DND-41 (cell line): ENCODE measurements around the gene REPS1.
"Not testable (repeated sequence)": the region's sequence is repeated elsewhere in the genome, so short reads cannot be mapped to it uniquely, and the experiment has no call there.

ENCODE experiments used
- ATAC-seq: fragments of 200-7000 bp; cut with Tn5 transposase; 3 replicates; pipeline ENCODE4 v1.9.1; 2021; ENCODE audit warnings: low read depth; ENCODE audit not compliant: insufficient read depth
- DNase-seq: peaks from one replicate; pipeline ENCODE4 v3.0.0-alpha.2; 2020
- H2AFZ ChIP-seq: 2 replicates; pipeline ENCODE4 v1.6.0; 2012; ENCODE audit warnings: low read depth, low read length
- H3K27ac ChIP-seq: 2 replicates; pipeline ENCODE4 v1.5.1; 2012; ENCODE audit warnings: low read length, inconsistent platforms
- H3K27me3 ChIP-seq: fragments of 200-600 bp; sonication (generic); 2 replicates; pipeline ENCODE4 v1.6.0; 2012; ENCODE audit warnings: low read length, mild to moderate bottlenecking, inconsistent platforms; ENCODE audit not compliant: insufficient read depth, poor library complexity
- H3K36me3 ChIP-seq: 2 replicates; pipeline ENCODE4 v1.5.1; 2012; ENCODE audit warnings: low read length, inconsistent platforms; ENCODE audit not compliant: insufficient read depth
- H3K4me1 ChIP-seq: 2 replicates; pipeline ENCODE4 v1.5.1; 2012; ENCODE audit warnings: mild to moderate bottlenecking, low read length; ENCODE audit not compliant: insufficient read depth
- H3K4me2 ChIP-seq: 2 replicates; pipeline ENCODE4 v1.6.0; 2012; ENCODE audit warnings: mild to moderate bottlenecking, moderate library complexity, low read length, inconsistent platforms; ENCODE audit not compliant: insufficient read depth
- H3K4me3 ChIP-seq, 2 experiments: fragments of 200-600 bp in 1 of 2; shearing (Covaris generic) in 1 of 2; 2 replicates each; pipeline ENCODE4 v1.5.1; 2012 to 2016; ENCODE audit warnings: inconsistent platforms in 2 of 2, low read length in 2 of 2, mild to moderate bottlenecking in 2 of 2, low read depth in 1 of 2, moderate library complexity in 1 of 2
- H3K79me2 ChIP-seq: 2 replicates; pipeline ENCODE4 v1.6.0; 2012; ENCODE audit warnings: low read length, inconsistent platforms; ENCODE audit not compliant: insufficient read depth
- H3K9ac ChIP-seq: 2 replicates; pipeline ENCODE4 v1.6.0; 2012; ENCODE audit warnings: low read depth, mild to moderate bottlenecking, inconsistent platforms, low read length, moderate library complexity
- H3K9me3 ChIP-seq: 2 replicates; pipeline ENCODE4 v1.5.1; 2012; ENCODE audit warnings: low read length, moderate library complexity, mild to moderate bottlenecking, inconsistent platforms; ENCODE audit not compliant: insufficient read depth, severe bottlenecking
- H4K20me1 ChIP-seq: 2 replicates; pipeline ENCODE4 v1.6.0; 2012; ENCODE audit warnings: low read length; ENCODE audit not compliant: insufficient read depth
- CTCF ChIP-seq: IDR thresholded peaks from 2 replicates; pipeline ENCODE4 v1.5.1; 2012; ENCODE audit warnings: borderline replicate concordance, low read length, moderate library complexity, mild to moderate bottlenecking; ENCODE audit not compliant: poor library complexity, severe bottlenecking; ENCODE audit errors: extremely low read depth
- EZH2 ChIP-seq: IDR thresholded peaks from 3 replicates; pipeline ENCODE4 v1.6.1; 2012; ENCODE audit warnings: borderline replicate concordance, low read depth, mild to moderate bottlenecking, moderate library complexity, low read length, inconsistent platforms; ENCODE audit not compliant: severe bottlenecking

REPS1 gene

GRCh38 chr6:138944412-138944811 lies 43.6 kb downstream of the REPS1 start:
- no peak overlapping the region for H3K4me2 ChIP-seq

GRCh38 chr6:138943089-138943625 lies 44.9 kb downstream of the REPS1 start:
- no peaks in the 10 kb centered on the region for H3K9me3 ChIP-seq
- no peak overlapping the region for H3K27ac ChIP-seq
- H3K4me3 ChIP-seq = no peak overlapping the region
- peaks cover 21% of the 10 kb centered on the region for H3K79me2 ChIP-seq
- DNase-seq = no peak
- no peak for TF ChIP-seq EZH2
- no peak for TF ChIP-seq CTCF
- no peak overlapping the region for H3K4me2 ChIP-seq
- H3K9ac ChIP-seq = no peak overlapping the region
- no peaks in the 10 kb centered on the region for H3K27me3 ChIP-seq
- no peak for ATAC-seq
- no peak overlapping the region for H2AFZ ChIP-seq
- H3K36me3 ChIP-seq = peaks cover 87% of the 10 kb centered on the region
- 0 out of 2 replicates have a peak, but pooled peaks cover 8% of the 10 kb centered on the region for H4K20me1 ChIP-seq
- no peaks in the 10 kb centered on the region for H3K4me1 ChIP-seq

More at GRCh38 chr6:138944412-138944811, 43.6 kb downstream of the REPS1 start:
- peaks cover 34% of the 10 kb centered on the region for H3K79me2 ChIP-seq
- H3K4me3 ChIP-seq = no peak overlapping the region
- no peaks in the 10 kb centered on the region for H3K9me3 ChIP-seq
- no peak overlapping the region for H3K9ac ChIP-seq
- no peaks in the 10 kb centered on the region for H3K27me3 ChIP-seq
- no peaks in the 10 kb centered on the region for H3K4me1 ChIP-seq
- H3K27ac ChIP-seq = no peak overlapping the region
- ATAC-seq (no peak), DNase-seq (no peak)
- H3K36me3 ChIP-seq = peaks cover 76% of the 10 kb centered on the region
- TF ChIP-seq EZH2 (no peak), CTCF (no peak)
- H2AFZ ChIP-seq = no peak overlapping the region
- H4K20me1 ChIP-seq = peaks cover 14% of the 10 kb centered on the region; the same call in 1 of the 2 replicates

- H3K4me2 ChIP-seq, H3K9ac ChIP-seq, H3K79me2 ChIP-seq, H2AFZ ChIP-seq, H3K4me1 ChIP-seq, H4K20me1 ChIP-seq, DNase-seq, H3K4me3 ChIP-seq, ATAC-seq, H3K27me3 ChIP-seq, H3K9me3 ChIP-seq, H3K27ac ChIP-seq: not testable (repeated sequence)
- H3K36me3 ChIP-seq = peaks cover 64% of the 10 kb centered on the region
These were observed 51.2 kb downstream of the REPS1 start for GRCh38 chr6:138936873-138937272.

GRCh38 chr6:138931660-138932059 lies 56.4 kb downstream of the REPS1 start:
- Histone ChIP-seq H3K27me3 (no peaks in the 10 kb centered on the region), H3K27ac (no peak overlapping the region), H3K4me3 (no peak overlapping the region), H2AFZ (no peak overlapping the region), H3K9ac (no peak overlapping the region), H3K9me3 (no peaks in the 10 kb centered on the region), H4K20me1 (no peaks in the 10 kb centered on the region), H3K79me2 (no peaks in the 10 kb centered on the region), H3K4me1 (no peaks in the 10 kb centered on the region), H3K4me2 (no peak overlapping the region), H3K36me3 (peaks cover 37% of the 10 kb centered on the region)
- no peak for DNase-seq
- TF ChIP-seq CTCF (no peak), EZH2 (no peak)
- no peak for ATAC-seq
